HG03457 (cell line): ENCODE results near the gene EPN1.

Source experiments
- ATAC-seq: cut with Tn5 transposase; IDR thresholded peaks from one replicate; pipeline ENCODE4 v1.9.1; 2021; ENCODE audit warnings: moderate number of reproducible peaks; ENCODE audit not compliant: unreplicated experiment

EPN1 gene

DNA sequence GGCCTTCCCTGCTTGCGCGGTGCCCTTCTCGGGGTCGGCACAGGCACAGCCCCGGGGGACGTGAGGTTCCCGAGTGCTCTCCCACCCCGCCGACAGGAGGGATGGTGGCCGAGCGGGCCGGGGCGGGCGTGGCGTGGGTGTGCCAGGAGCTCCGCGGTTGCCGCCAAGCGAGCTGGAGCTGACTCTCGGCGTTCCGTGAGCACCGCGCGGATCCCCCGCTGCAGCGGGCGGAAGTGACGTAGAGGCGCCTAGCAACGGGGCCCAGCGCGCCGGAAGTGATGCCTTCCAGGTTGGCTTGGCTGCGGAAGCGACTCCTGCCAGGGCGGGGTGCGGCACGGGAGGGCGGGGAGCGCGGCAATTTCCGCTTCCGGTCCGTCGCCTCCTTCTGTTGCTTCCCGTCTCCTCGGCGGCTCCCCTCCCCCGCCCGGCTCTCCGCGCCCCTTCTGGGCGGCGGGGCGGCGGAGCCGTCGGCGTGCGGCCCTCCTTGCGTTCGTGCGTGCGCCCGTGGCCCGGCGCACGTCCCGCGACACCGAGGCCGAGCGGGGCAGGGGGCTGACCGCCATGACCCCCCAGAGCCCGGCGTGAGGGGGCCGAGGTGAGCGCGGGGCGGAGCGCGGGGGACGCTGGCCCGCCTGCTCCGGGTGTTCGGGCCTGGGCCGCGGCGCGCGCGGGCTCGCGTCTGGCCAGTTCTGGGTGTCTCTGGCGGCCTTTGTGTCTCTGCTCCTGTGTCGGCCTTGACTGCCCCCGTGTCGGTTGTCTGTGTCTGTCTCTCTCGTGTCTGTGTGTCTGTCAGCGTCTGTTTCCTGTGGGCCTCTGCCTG is at the start of gene EPN1:
Gene EPN1, plus strand, starts transcription at position 386 of the 820 bp plus-strand sequence. CDS start 3,402 bp downstream, outside the sequence.
- peak; percentile 40 for ATAC-seq

- ATAC-seq, result no peak
Observed at GRCh38 chr19:55626350-55626749, 48.7 kb upstream of the EPN1 start.

DNA sequence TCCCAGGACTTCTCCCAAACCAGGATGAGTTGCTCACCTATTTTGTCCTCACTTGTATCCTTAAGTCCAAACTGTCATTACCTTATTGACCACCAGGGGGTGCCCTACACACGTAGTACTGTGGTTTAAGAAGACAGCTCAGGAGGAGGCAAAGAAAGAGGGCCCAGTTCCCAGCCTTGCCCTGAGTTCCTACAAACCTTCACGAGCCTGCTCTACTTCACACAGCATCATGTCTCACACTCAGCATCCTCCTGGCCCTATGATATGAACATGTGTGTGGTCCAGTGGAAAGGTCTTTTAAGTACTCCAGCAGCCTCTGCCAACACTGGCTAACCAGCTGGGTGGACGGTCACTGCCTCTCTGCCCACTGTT is 42.6 kb upstream of the EPN1 start:
- ATAC-seq, result no peak

GRCh38 chr19:55633861-55634260 is 41.2 kb upstream of the EPN1 start:
- ATAC-seq, result no peak

DNA sequence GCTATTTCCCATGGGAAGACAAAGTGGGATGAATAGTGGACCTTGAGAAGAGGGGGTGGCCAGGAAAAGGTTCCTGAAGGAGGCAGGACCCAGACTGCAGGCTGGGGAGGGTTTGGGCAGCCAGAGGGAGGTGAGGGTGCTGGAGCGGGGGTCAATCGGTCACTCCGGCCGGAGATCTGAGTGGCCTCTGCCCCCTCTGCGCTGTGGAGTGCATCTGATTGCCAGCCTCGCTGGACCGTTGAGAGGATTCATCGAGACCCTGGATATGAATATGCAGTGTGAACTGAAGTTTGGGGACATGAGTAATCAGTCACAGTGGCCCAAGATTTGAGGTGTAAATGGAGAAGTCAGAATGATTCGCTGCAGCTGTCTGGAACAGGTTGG is 39.7 kb upstream of the EPN1 start:
- no peak for ATAC-seq

DNA sequence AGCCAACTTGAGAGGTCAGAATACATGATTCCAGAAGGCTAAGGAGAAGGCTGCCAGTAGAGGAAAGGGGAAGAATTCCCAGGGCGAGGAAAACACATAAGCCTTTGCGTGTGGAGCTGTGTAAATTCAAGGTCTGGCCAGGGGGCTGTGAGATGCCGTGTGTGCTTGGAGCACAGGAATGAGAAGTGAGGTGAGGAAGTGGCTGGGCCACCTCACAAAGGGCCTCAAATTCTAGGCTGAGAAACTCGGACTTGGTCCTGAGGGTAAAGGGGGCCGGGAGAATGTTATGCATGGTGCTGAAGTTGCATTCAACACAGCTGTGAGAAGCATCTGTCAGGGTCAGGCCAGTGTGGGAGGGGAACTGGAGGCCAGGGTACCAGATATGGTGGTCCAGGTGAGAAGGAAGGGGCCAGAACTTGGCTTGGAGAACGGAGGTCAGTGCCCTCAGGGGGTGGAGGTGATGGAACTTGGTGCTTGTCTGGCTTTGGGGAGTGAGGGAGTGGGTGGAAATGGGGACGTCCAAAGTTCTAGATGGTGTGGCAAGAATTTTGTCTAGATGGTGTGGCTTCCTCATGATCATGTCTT is 39.1 kb upstream of the EPN1 start:
- no peak for ATAC-seq

DNA sequence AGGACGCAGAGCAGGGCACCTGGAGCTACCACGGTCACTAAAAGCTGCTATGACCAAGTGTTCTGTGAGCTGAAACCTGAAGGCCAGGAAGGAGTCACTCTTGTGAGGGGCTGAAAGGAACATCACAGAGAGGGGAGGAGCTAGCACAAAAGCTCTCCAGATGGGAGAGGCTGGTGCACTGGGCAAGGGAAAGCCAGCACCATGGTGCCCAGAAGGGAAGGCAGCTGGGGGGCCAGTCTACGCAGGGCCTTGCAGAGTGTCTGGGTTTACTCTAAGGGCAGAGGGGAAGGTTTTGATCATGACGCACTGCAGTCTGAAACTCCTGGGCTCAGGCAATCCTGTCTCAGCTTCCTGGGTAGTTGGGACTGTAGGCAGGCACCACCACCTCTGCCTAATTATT is 38.3 kb upstream of the EPN1 start:
- ATAC-seq, result no peak

- no peak for ATAC-seq
Observed at GRCh38 chr19:55637534-55637933, 37.5 kb upstream of the EPN1 start.

GRCh38 chr19:55638864-55639359 is 36.1 kb upstream of the EPN1 start:
- ATAC-seq, result no peak

GRCh38 chr19:55640043-55640576 is 34.9 kb upstream of the EPN1 start:
- no peak for ATAC-seq

- ATAC-seq, result no peak
Observed at GRCh38 chr19:55640577-55641425, 34.2 kb upstream of the EPN1 start, which contains the start of gene ZNF580. ZNF580 (plus strand) TSS chr19:55641002; CDS start chr19:55642509, 1,507 bp downstream.

DNA sequence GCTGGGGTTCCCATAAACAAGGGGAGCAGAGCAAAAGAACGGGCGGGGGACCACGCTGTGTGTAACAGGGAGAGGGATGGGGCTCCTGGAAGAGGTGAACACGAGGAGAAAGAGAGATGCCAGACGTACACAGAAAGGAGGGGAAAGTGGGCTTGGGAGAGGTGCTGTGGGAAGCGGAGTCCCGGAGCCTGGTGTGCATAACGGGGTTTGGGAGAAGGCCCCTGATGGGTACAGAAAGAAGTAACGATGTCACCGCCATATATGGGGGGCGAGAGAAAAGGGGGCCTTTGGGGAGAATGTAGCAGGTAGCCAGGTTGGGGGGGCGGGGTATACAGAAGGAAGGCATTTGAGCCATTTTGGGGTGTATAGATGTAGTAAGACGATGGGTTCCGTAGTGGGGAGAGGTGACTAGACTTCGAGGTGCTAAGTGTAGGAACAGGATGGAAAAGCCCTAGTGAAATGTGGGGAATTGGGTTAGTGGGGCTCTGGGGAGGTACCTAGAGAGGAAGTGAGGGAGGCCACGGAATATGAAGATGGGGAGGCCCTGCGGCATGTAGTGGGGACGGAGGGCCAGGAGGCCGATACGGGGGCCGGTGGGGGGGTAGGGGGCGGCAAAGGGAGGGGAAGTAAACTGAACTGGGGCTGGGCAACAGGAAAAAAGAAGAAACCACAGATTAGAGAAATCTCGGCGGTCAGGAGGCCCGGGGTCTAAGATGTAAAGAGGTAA is 33.4 kb upstream of the EPN1 start:
- no peak for ATAC-seq

- no peak for ATAC-seq
Observed at GRCh38 chr19:55642153-55643002, 32.6 kb upstream of the EPN1 start.

- ATAC-seq, result no peak
Observed at GRCh38 chr19:55643003-55643886, 31.8 kb upstream of the EPN1 start, which contains the start of gene ZNF581. ZNF581 (plus strand) TSS chr19:55643649; CDS start chr19:55644572, 923 bp downstream.

DNA sequence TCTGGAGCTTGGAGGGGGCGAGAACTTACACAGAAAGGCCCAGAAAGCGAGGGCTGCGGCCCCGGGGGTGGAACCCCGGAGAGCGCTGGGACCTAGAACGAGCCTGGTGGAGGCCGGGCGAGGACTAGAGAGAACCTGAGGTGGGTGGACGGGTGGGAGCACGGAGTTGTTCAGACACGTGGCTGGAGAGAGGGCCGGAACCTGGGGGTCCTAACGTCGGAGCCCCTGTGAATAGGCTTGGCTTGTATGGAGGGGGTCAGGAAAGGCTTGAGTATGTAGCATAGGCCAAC is 31.2 kb upstream of the EPN1 start:
- ATAC-seq, result no peak

DNA sequence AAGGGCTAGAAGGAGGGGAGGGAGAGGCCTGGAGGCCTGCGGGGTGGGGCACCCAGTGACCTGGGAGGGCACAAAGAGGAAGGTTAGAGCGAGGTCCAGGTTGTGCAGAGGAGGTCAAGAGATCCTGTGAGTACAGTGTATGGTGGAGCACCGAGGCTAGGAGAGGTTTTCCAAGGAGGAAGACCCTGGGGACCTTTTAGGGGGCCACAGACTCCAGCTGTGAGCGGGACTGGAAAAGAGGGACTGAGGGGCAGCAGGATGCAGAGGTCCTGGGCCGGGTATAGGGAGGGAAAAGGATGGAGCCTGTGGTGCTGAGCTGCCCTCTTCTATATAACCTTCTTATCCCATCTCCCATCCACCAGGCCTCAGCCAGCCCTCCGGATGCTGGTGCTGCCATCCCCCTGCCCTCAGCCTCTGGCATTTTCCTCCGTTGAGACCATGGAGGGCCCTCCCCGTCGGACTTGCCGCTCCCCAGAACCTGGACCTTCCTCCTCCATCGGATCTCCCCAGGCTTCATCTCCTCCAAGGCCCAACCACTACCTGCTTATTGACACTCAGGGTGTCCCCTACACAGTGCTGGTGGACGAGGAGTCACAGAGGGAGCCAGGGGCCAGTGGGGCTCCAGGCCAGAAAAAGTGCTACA is 30.7 kb upstream of the EPN1 start:
- ATAC-seq, result no peak

GRCh38 chr19:55644842-55645511 is 30.0 kb upstream of the EPN1 start:
- ATAC-seq, result no peak

DNA sequence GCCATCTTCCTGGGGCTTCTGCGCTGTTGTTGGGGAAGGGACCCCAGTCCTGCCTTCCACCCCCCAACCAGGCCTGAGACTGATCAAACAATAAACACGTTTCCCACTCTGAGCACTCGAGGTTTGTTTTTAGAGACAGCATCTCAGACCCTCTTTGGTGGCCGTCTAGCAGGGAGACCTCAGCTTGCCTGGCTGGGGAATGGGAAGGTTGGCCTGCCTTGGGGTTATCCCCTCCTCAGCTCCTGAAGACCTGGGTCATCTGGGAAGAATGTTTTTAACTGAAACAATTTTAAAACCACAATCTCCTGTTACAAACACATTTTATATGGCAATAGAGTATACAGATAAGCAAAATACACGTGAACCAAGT is 29.5 kb upstream of the EPN1 start:
- no peak for ATAC-seq
